ENCODE data around the gene LMNTD1. TPM values are rescaled to one million over a fixed set of nuclear protein-coding genes. Genes with fewer than 3 reads are reported as not detected.
"Not testable (repeated sequence)": the region's sequence is repeated elsewhere in the genome, so short reads cannot be mapped to it uniquely, and the experiment has no call there.

LMNTD1 gene
- polyA plus RNA-seq, 1 donor from 2014 or later, result not detected

DNA sequence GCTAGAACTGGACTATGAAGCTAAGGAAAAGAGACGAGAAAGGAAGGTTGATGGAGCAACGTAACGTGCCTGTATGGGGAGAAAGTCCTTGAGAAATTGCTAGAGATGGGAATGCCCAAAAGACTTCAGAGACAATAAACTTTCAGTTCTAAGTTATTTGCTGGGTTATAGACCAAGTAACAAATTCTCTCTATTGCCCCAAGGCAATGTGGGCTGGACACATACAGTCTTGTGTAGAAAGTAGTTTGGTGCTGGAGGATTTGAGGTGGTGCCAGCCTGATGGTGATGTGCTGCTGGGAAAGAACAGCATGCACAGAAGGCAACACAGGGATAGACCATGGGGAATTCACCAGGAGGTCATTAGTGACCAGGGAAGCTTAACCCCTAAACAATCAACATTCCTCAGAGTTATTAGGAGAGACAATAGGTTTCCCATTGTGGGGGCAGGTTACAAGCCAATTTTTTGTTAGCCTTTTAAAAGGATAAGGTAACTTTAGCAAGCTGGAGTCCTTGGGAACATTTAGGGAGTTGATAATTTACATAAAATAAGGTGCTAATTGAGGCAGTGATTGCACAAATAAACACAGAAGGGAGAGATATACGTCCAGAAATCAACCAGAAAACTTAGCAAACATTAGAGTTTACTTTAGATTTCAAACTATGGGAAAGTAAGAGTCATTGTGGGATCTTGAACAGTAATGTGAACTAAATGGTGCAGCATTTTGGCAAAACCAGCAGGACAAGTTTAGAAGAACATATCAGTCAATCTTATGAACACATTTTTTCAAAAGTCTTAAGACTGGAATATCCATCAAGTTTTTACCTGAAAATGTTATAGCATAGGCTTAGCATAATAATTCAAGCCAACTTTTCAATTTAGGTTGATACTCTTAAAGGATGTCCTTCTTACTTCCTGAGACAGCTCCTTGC, 61.4 kb downstream of the LMNTD1 start:
- H3F3A ChIP-seq (ENCODE audit: insufficient read depth, low read length, poor library complexity, severe bottlenecking), result no peaks in the 10 kb centered on the region
- no peaks in the 10 kb centered on the region for H3K27me3 ChIP-seq (ENCODE audit: insufficient read depth, low read depth, low read length)
- H3K9me2 ChIP-seq (ENCODE audit: insufficient read depth, low read length), result no peaks in the 10 kb centered on the region
- no peaks in the 10 kb centered on the region for H4K20me1 ChIP-seq (ENCODE audit: insufficient read depth)
- no peaks in the 10 kb centered on the region for H3K36me3 ChIP-seq (ENCODE audit: insufficient read depth, low read length)
- H3K9me3 ChIP-seq (ENCODE audit: low read length), result no peaks in the 10 kb centered on the region
- no peak overlapping the region for H3K9ac ChIP-seq (ENCODE audit: low read length)
- no peak overlapping the region for H3K4me3 ChIP-seq (ENCODE audit: low read length)
- TF ChIP-seq MXI1 (conservative IDR thresholded peaks at IDR 0.05; ENCODE audit: poor library complexity, severe bottlenecking), result no peak
- TF ChIP-seq SMC3 (conservative IDR thresholded peaks at IDR 0.05; ENCODE audit: poor library complexity), result no peak
- TF ChIP-seq POLR2AphosphoS5 (IDR thresholded peaks at IDR 0.05), result no peak
- H3K27ac ChIP-seq (ENCODE audit: low read length), result no peak overlapping the region
- H3K4me2 ChIP-seq (ENCODE audit: low read length), result no peak overlapping the region
- H3K79me2 ChIP-seq (replicated peaks; ENCODE audit: insufficient read depth, low read length), result no peaks in the 10 kb centered on the region
- H2AFZ ChIP-seq (ENCODE audit: low read depth, low read length), result no peak overlapping the region

DNA sequence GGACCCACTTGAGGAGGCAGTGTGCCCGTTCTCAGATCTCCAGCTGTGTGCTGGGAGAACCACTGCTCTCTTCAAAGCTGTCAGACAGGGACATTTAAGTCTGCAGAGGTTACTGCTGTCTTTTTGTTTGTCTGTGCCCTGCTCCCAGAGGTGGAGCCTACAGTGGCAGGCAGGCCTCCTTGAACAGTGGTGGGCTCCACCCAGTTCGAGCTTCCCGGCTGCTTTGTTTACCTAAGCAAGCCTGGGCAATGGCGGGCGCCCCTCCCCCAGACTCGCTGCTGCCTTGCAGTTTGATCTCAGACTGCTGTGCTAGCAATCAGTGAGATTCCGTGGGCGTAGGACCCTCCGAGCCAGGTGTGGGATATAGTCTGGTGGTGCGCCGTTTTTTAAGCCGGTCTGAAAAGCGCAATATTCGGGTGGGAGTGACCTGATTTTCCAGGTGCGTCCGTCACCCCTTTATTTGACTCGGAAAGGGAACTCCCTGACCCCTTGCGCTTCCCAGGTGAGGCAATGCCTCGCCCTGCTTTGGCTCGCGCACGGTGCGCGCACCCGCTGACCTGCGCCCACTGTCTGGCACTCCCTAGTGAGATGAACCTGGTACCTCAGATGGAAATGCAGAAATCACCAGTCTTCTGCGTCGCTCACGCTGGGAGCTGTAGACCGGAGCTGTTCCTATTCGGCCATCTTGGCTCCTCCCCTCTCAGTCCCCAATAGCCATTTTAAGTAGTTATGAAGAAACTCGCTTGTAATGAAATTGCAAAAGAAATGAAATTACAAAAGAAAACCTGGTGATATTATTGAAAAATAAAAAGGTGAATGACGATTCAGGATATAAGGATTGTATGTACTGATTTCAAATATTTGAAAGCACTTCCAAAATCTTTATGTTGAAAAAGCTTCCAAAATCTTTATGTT, 63.9 kb downstream of the LMNTD1 start:
- not testable (repeated sequence) for H3K27ac ChIP-seq (ENCODE audit: low read length); H3K4me3 ChIP-seq (ENCODE audit: low read length); H3K9me2 ChIP-seq (ENCODE audit: insufficient read depth, low read length); H3F3A ChIP-seq (ENCODE audit: insufficient read depth, low read length, poor library complexity, severe bottlenecking); H4K20me1 ChIP-seq (ENCODE audit: insufficient read depth); H2AFZ ChIP-seq (ENCODE audit: low read depth, low read length); H3K27me3 ChIP-seq (ENCODE audit: insufficient read depth, low read depth, low read length); H3K79me2 ChIP-seq (replicated peaks; ENCODE audit: insufficient read depth, low read length); H3K36me3 ChIP-seq (ENCODE audit: insufficient read depth, low read length); H3K4me2 ChIP-seq (ENCODE audit: low read length); H3K9me3 ChIP-seq (ENCODE audit: low read length); H3K9ac ChIP-seq (ENCODE audit: low read length)

DNA sequence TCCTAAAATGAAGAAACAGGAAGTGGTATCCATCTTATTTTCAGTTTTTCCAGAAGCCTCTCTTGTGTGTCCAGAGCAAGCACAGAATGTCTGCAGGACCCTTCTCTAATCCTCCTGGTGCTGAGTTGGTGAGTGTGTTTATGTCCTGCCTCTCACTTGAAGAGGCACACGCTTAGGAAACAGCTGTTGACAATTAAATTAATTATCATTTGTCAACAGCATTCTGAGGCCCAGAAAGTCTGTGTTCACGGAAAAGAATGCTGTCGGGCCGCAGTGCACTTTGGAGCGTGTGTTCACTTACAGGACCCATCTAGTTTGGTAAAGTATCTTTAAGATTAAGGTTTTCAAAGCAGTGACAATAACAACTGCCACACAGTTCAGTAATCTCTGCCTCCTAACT, 70.5 kb downstream of the LMNTD1 start:
- Histone ChIP-seq H4K20me1 (ENCODE audit: insufficient read depth) (no peaks in the 10 kb centered on the region), H3K27me3 (ENCODE audit: insufficient read depth, low read depth, low read length) (no peaks in the 10 kb centered on the region), H3K9me2 (ENCODE audit: insufficient read depth, low read length) (no peaks in the 10 kb centered on the region), H3K36me3 (ENCODE audit: insufficient read depth, low read length) (no peaks in the 10 kb centered on the region), H3K27ac (ENCODE audit: low read length) (no peak overlapping the region), H3K4me2 (ENCODE audit: low read length) (no peak overlapping the region), H2AFZ (ENCODE audit: low read depth, low read length) (no peak overlapping the region), H3K79me2 (replicated peaks; ENCODE audit: insufficient read depth, low read length) (no peaks in the 10 kb centered on the region), H3K9me3 (ENCODE audit: low read length) (no peaks in the 10 kb centered on the region), H3K9ac (ENCODE audit: low read length) (no peak overlapping the region), H3K4me3 (ENCODE audit: low read length) (no peak overlapping the region), H3F3A (ENCODE audit: insufficient read depth, low read length, poor library complexity, severe bottlenecking) (no peaks in the 10 kb centered on the region)
- TF ChIP-seq TAF1 (IDR thresholded peaks at IDR 0.05; ENCODE audit: low read depth), result no peak
- no peak for TF ChIP-seq POLR2AphosphoS5 (IDR thresholded peaks at IDR 0.05)
- no peak for TF ChIP-seq SMC3 (conservative IDR thresholded peaks at IDR 0.05; ENCODE audit: poor library complexity)
- TF ChIP-seq, protein P1, sequence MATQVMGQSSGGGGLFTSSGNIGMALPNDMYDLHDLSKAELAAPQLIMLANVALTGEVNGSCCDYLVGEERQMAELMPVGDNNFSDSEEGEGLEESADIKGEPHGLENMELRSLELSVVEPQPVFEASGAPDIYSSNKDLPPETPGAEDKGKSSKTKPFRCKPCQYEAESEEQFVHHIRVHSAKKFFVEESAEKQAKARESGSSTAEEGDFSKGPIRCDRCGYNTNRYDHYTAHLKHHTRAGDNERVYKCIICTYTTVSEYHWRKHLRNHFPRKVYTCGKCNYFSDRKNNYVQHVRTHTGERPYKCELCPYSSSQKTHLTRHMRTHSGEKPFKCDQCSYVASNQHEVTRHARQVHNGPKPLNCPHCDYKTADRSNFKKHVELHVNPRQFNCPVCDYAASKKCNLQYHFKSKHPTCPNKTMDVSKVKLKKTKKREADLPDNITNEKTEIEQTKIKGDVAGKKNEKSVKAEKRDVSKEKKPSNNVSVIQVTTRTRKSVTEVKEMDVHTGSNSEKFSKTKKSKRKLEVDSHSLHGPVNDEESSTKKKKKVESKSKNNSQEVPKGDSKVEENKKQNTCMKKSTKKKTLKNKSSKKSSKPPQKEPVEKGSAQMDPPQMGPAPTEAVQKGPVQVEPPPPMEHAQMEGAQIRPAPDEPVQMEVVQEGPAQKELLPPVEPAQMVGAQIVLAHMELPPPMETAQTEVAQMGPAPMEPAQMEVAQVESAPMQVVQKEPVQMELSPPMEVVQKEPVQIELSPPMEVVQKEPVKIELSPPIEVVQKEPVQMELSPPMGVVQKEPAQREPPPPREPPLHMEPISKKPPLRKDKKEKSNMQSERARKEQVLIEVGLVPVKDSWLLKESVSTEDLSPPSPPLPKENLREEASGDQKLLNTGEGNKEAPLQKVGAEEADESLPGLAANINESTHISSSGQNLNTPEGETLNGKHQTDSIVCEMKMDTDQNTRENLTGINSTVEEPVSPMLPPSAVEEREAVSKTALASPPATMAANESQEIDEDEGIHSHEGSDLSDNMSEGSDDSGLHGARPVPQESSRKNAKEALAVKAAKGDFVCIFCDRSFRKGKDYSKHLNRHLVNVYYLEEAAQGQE (IDR thresholded peaks at IDR 0.05; ENCODE audit: borderline replicate concordance), result no peak
- no peak for TF ChIP-seq MXI1 (conservative IDR thresholded peaks at IDR 0.05; ENCODE audit: poor library complexity, severe bottlenecking)
- TF ChIP-seq, protein P2, sequence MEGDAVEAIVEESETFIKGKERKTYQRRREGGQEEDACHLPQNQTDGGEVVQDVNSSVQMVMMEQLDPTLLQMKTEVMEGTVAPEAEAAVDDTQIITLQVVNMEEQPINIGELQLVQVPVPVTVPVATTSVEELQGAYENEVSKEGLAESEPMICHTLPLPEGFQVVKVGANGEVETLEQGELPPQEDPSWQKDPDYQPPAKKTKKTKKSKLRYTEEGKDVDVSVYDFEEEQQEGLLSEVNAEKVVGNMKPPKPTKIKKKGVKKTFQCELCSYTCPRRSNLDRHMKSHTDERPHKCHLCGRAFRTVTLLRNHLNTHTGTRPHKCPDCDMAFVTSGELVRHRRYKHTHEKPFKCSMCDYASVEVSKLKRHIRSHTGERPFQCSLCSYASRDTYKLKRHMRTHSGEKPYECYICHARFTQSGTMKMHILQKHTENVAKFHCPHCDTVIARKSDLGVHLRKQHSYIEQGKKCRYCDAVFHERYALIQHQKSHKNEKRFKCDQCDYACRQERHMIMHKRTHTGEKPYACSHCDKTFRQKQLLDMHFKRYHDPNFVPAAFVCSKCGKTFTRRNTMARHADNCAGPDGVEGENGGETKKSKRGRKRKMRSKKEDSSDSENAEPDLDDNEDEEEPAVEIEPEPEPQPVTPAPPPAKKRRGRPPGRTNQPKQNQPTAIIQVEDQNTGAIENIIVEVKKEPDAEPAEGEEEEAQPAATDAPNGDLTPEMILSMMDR (IDR thresholded peaks at IDR 0.05; ENCODE audit: poor library complexity, severe bottlenecking), result no peak
- no peak for TF ChIP-seq RAD21 (conservative IDR thresholded peaks at IDR 0.05)
- TF ChIP-seq EZH2 (IDR thresholded peaks at IDR 0.05; ENCODE audit: borderline replicate concordance, insufficient read depth, low read length, poor library complexity, severe bottlenecking), result no peak
- no peak for TF ChIP-seq EP300 (conservative IDR thresholded peaks at IDR 0.05; ENCODE audit: poor library complexity, severe bottlenecking)

All from neural cell (in vitro differentiated cells).